Upper lobe of left lung (tissue), 4 donors: ENCODE data around the gene LATS2.

Source experiments
- CTCF ChIP-seq, 6 experiments: fragments of 450-650 bp in 4 of 6; fragments of 200-600 bp in 2 of 6; sonication (generic) in 2 of 6; IDR thresholded peaks; one replicate each; pipeline ENCODE4 v1.5.1; 2016 to 2019; ENCODE audit warnings: antibody characterized with exemption in 6 of 6
- EP300 ChIP-seq, 4 donors: sonication (generic); formaldehyde crosslinking; IDR thresholded peaks; one replicate each; pipeline ENCODE4 v1.5.1; 2017; ENCODE audit warnings: antibody characterized with exemption in 4 of 4, control low read depth in 2 of 4
- POLR2A ChIP-seq, 4 donors: fragments of 450-650 bp; IDR thresholded peaks; one replicate each; pipeline ENCODE4 v1.5.1; 2016 to 2017; ENCODE audit warnings: antibody characterized with exemption in 4 of 4, mild to moderate bottlenecking in 2 of 4
- POLR2AphosphoS5 ChIP-seq, 2 donors: sonication (generic); formaldehyde crosslinking; IDR thresholded peaks; one replicate each; pipeline ENCODE4 v1.5.1; 2017; ENCODE audit warnings: antibody characterized with exemption in 2 of 2

- no peak for TF ChIP-seq CTCF (IDR thresholded peaks at IDR 0.05)
- TF ChIP-seq POLR2AphosphoS5 (IDR thresholded peaks at IDR 0.05) = no peak
- no peak for TF ChIP-seq POLR2A (IDR thresholded peaks at IDR 0.05)
- no peak for TF ChIP-seq EP300 (IDR thresholded peaks at IDR 0.05)
Measured at GRCh38 chr13:21022056-21022979, 39.1 kb downstream of the LATS2 start.
